GM20000 (cell line): Measurements from ENCODE around the gene TERT.

Source experiments
- DNase-seq: peaks from one replicate; pipeline ENCODE4 v3.0.0; 2012; ENCODE audit warnings: low spot score
- TF ChIP-seq, protein P1 (sequence below): IDR thresholded peaks from 2 replicates; pipeline ENCODE4 v1.5.1; 2012; ENCODE audit warnings: mild to moderate bottlenecking, control low read depth; ENCODE audit errors: extremely low read depth, missing control alignments

TERT gene

DNA sequence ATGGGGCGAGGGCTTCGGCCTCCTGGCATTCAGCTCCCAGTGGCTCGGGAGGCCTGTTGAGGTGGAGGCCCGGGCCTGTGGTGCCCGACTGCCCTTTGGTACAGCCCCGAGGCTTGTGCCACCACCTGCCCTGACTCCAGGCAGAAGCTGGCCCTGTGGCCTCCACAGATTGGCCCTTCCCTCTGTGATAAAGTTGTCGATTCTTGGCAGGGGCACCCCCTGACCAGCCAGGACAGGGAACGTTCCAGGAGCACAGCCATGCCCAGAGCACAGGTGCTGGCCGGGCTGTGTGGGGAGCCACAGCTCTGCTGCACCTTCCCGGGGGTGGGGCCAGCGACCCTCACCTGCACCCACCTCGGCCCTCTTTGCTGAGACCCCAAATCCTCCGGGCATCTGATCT, 37.0 kb downstream of the TERT start:
- no peak for DNase-seq
- TF ChIP-seq, protein P1, sequence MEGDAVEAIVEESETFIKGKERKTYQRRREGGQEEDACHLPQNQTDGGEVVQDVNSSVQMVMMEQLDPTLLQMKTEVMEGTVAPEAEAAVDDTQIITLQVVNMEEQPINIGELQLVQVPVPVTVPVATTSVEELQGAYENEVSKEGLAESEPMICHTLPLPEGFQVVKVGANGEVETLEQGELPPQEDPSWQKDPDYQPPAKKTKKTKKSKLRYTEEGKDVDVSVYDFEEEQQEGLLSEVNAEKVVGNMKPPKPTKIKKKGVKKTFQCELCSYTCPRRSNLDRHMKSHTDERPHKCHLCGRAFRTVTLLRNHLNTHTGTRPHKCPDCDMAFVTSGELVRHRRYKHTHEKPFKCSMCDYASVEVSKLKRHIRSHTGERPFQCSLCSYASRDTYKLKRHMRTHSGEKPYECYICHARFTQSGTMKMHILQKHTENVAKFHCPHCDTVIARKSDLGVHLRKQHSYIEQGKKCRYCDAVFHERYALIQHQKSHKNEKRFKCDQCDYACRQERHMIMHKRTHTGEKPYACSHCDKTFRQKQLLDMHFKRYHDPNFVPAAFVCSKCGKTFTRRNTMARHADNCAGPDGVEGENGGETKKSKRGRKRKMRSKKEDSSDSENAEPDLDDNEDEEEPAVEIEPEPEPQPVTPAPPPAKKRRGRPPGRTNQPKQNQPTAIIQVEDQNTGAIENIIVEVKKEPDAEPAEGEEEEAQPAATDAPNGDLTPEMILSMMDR, result no peak

- DNase-seq, result no peak
- TF ChIP-seq, protein P1, result no peak
These were observed 37.5 kb downstream of the TERT start for GRCh38 chr5:1257363-1257762.

DNA sequence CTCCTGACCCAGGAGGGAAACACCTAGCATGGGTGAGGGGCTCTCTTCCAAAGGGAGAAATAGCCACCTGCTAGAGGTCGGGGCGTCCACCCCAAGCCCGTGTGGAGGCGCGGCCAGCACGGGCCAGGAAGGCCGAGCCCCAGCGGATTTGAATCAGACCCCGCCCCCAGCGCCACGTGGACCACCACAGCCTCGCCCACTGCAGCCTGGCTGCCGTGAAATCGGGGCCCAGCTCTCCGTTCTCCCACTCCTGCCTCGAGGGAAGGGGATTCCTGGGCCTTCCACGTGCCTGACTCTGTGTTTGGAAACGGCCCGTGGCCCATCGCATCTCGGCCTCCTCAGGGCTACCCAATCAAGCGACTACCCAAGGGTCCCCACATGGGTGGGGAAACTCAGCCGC, 38.1 kb downstream of the TERT start:
- TF ChIP-seq, protein P1, result no peak
- DNase-seq, result no peak

GRCh38 chr5:1255081-1255561, 39.7 kb downstream of the TERT start:
- TF ChIP-seq, protein P1, result no peak
- no peak for DNase-seq

GRCh38 chr5:1254196-1254595, 40.7 kb downstream of the TERT start:
- DNase-seq, result no peak
- TF ChIP-seq, protein P1, result no peak

DNA sequence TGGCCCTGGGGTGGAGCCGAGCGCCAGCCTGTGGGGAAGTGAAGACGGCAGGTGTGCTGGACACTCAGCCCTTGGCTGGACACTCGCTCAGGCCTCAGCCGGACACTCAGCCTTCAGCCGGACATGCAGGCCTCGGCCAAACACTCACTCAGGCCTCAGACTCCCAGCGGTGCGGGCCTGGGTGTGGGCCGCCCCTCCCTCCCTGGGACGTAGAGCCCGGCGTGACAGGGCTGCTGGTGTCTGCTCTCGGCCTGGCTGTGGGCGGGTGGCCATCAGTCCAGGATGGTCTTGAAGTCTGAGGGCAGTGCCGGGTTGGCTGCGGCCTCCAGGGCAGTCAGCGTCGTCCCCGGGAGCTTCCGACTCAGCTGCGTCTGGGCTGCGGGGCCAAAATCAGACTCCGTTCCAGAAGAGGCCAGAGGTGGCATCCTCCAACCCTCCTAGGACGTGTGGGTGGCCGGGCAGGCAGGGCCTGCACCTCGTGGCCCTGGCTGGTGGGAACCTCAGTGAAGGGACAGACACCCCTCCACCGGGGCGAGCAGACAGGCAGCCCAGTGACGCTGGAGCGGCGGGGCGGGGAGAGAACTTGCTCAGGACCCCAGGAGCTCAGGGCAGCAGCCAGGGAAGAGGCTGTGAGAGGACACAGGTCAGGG, 41.3 kb downstream of the TERT start:
- TF ChIP-seq, protein P1, result no peak
- DNase-seq, result no peak

- DNase-seq, result no peak
- TF ChIP-seq, protein P1, result no peak
These were observed 42.2 kb downstream of the TERT start for GRCh38 chr5:1252681-1253080.
